Testis (tissue), 3 donors: ENCODE data around the gene STARD7. TPM values are rescaled to one million over a fixed set of nuclear protein-coding genes. Genes with fewer than 3 reads are reported as not detected.

ENCODE experiments used
- DNase-seq: peaks from one replicate; pipeline ENCODE4 v3.0.0-alpha.2; 2019
- H3K27ac ChIP-seq, 2 donors: fragments of 200-600 bp; sonication (generic); one replicate each; pipeline ENCODE4 v1.5.1; 2019
- H3K27me3 ChIP-seq: fragments of 200-600 bp; sonication (generic); one replicate; pipeline ENCODE4 v1.5.1; 2019
- H3K36me3 ChIP-seq: fragments of 200-600 bp; sonication (generic); one replicate; pipeline ENCODE4 v1.5.1; 2017; ENCODE audit warnings: low read depth; ENCODE audit errors: missing control alignments
- H3K4me1 ChIP-seq: fragments of 200-600 bp; sonication (generic); one replicate; pipeline ENCODE4 v1.5.1; 2019
- H3K4me3 ChIP-seq, 2 donors: fragments of 200-600 bp; sonication (generic); one replicate each; pipeline ENCODE4 v1.5.1; 2017 to 2019
- H3K9me3 ChIP-seq: fragments of 200-600 bp; sonication (generic); one replicate; pipeline ENCODE4 v1.5.1; 2017
- POLR2A ChIP-seq: fragments of 450-650 bp; IDR thresholded peaks from one replicate; pipeline ENCODE4 v1.6.1; 2017; ENCODE audit warnings: antibody characterized with exemption, mild to moderate bottlenecking, moderate library complexity
- WGBS, 2 donors: methylation state at CpG; one replicate each; pipeline ENCODE4 v1.1.5; 2018; 5-methylcytosine and 5-hydroxymethylcytosine counted together
- intact Hi-C: fragments of 100-400 bp; cut with DNase I; formaldehyde crosslinking; loops from one replicate; pipeline ENCODE4 v1.15.1; 2023; ENCODE audit warnings: low total_unique reads
- polyA plus RNA-seq: library from polyadenylated mRNA; stranded (reverse); fragments of 350-450 nt; fragmentation: Illumina TruSeq; extraction: RNeasy Lipid Tissue Mini Kit (QIAGEN cat#74804); gene quantifications from one replicate; pipeline ENCODE4 v1.2.3, GENCODE V29; 2014; ENCODE audit warnings: low read depth, low replicate concordance; ENCODE audit not compliant: insufficient read depth
- total RNA-seq, 2 donors: library from RNA; depleted of rRNA; stranded (reverse); fragments of >200 nt; gene quantifications; one replicate each; pipeline ENCODE4 v1.2.3, GENCODE V29; 2016
- TF ChIP-seq, protein P1 (sequence below), 3 experiments: fragments of 450-650 bp in 2 of 3; fragments of 200-600 bp in 1 of 3; sonication (generic) in 1 of 3; IDR thresholded peaks; one replicate each; pipeline ENCODE4 v1.5.1; 2016 to 2019; ENCODE audit warnings: antibody characterized with exemption in 3 of 3, mild to moderate bottlenecking in 2 of 3, moderate library complexity in 1 of 3

The STARD7 gene
- total and polyA plus RNA-seq, 3 donors from 2014 or later: 58.0 to 96.2 (median 77.7) TPM

DNA sequence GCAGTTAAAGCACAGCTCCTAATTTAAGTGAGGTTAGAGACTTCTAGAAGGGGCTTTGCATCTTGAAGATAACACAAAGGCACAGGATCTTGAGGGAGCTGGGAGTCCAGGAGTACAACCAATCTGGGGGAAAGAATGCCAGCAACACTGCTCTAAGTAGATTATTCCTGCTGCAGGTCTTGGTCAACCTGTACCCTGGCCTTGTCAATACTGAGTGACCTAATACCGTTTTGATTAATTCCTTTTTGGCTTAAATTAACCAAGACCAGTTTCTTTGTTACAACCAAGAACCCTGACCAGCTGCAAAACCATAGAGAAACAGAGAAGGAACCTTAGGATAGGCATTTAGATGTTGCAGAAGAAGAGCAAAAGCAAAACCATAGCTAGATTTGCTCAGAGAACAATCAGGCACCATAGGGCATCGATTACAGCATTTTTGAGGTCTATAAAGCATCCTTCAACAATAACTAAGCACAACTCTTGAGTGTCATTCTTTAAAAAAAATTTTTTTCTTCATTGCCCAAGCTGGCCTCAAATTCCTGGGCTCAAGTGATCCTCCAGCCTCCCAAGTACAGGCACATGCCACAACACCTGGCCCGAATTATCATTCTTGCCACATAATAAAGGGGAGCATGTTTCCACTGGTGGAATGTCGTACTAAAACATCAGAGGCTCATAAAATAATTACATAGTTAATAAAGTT, 6.3 kb downstream of the STARD7 start:
- no peak overlapping the region for H3K4me3 ChIP-seq

DNA sequence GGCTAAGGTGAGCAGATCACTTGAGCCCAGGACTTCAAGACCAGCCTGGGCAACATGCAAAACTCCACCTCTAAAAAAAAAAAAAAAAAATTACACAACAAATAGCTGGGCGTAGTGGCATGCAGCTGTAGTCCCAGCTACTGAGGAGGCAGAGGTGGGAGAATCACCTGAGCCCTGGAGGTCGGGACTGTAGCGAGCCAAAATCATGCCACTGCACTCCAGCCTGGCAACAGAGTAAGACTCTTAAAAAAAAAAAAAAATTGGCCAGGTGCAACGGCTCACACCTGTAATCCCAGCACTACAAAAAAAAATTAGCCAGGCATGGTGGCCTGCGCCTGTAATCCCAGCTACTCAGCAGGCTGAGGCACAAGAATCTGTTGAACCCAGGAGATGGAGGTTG, 7.3 kb downstream of the STARD7 start:
- Histone ChIP-seq H3K27me3 (no peaks in the 10 kb centered on the region), H3K27ac (no peak overlapping the region), H3K9me3 (no peaks in the 10 kb centered on the region), H3K36me3 (no peaks in the 10 kb centered on the region), H3K4me3 (no peak overlapping the region), H3K4me1 (peaks cover 30% of the 10 kb centered on the region)
- TF ChIP-seq, protein P1, sequence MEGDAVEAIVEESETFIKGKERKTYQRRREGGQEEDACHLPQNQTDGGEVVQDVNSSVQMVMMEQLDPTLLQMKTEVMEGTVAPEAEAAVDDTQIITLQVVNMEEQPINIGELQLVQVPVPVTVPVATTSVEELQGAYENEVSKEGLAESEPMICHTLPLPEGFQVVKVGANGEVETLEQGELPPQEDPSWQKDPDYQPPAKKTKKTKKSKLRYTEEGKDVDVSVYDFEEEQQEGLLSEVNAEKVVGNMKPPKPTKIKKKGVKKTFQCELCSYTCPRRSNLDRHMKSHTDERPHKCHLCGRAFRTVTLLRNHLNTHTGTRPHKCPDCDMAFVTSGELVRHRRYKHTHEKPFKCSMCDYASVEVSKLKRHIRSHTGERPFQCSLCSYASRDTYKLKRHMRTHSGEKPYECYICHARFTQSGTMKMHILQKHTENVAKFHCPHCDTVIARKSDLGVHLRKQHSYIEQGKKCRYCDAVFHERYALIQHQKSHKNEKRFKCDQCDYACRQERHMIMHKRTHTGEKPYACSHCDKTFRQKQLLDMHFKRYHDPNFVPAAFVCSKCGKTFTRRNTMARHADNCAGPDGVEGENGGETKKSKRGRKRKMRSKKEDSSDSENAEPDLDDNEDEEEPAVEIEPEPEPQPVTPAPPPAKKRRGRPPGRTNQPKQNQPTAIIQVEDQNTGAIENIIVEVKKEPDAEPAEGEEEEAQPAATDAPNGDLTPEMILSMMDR (IDR thresholded peaks at IDR 0.05): no peak
- no peak for TF ChIP-seq POLR2A
- no peak for DNase-seq
- 83% methylated on average over 5 of the region's 5 CpGs for WGBS, 2 donors
- intact Hi-C loops: no loop called here

More for the DNA sequence above, 6.3 kb downstream of the STARD7 start:
- TF ChIP-seq POLR2A: no peak
- TF ChIP-seq, protein P1 (IDR thresholded peaks at IDR 0.05): no peak
- H3K27me3 ChIP-seq: no peaks in the 10 kb centered on the region
- no peaks in the 10 kb centered on the region for H3K9me3 ChIP-seq
- peaks cover 30% of the 10 kb centered on the region for H3K4me1 ChIP-seq
- peak overlapping the region in 1 of 2 donors; percentile 2 for H3K27ac ChIP-seq
- WGBS, 2 donors: 75 to 78% methylated on average over 4 of the region's 4 CpGs
- no peak for DNase-seq
- intact Hi-C loops: no loop called here
- H3K36me3 ChIP-seq: no peaks in the 10 kb centered on the region

DNA sequence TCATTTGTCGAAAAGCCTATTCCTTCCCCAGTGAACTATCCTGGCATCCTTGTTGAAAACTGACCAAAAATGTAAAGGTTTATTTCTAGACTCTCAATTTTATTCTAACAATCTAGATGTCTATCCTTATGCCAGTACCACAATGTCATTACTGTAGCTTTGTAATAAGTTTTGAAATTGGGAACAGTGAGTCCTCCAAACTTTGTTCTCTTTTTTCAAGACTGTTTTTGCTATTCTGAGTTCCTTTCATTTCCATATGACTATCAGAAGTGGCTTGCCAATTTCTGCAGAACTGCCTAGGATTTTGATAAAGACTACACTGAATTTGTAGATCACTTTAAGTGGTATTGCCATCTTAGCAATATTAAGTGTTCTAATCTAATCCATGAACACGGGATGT, 9.7 kb downstream of the STARD7 start:
- Histone ChIP-seq H3K4me1 (peaks cover 10% of the 10 kb centered on the region), H3K9me3 (no peaks in the 10 kb centered on the region), H3K27ac (no peak overlapping the region), H3K27me3 (no peaks in the 10 kb centered on the region), H3K4me3 (no peak overlapping the region), H3K36me3 (no peaks in the 10 kb centered on the region)
- DNase-seq: no peak
- WGBS, 2 donors: 80 to 87% methylated on average over 2 of the region's 2 CpGs
- TF ChIP-seq POLR2A: no peak
- TF ChIP-seq, protein P1 (IDR thresholded peaks at IDR 0.05): no peak
- intact Hi-C loops: no loop called here

DNA sequence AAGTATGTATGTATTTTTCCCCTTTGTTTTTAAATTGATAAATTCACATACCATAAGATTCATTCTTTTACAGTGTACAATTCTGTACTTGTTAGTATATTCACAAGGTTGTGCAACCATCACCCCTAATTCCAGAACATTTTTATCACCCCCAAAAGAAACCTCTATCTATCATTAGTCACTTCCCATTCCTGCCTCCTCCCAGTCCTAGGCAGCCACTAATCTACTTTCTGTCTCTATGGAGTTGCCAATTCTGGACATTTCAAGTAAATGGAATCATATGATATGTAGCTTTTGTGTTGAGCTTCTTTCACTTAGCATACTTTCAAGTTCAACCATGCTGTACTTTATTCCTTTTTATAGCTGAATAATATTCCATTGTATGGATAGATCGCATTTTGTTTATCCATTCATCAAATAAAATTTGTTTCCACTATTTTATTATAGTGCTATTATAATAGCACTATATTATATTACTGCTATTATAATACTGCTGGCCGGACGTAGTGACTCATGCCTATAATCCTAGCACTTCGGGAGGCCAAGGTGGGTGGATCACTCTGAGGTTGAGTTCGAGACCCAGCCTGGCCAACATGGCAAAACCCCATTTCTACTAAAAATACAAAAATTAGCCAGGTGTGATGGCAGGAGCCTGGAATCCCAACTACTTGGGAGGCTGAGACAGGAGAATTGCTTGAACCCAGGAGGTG, 10.9 kb downstream of the STARD7 start:
- Histone ChIP-seq H3K4me3 (no peak overlapping the region), H3K4me1 (peaks cover 10% of the 10 kb centered on the region), H3K27ac (no peak overlapping the region), H3K36me3 (no peaks in the 10 kb centered on the region), H3K9me3 (no peaks in the 10 kb centered on the region), H3K27me3 (no peaks in the 10 kb centered on the region)
- TF ChIP-seq, protein P1 (IDR thresholded peaks at IDR 0.05): no peak
- TF ChIP-seq POLR2A: no peak
- 93 to 96% methylated on average over 5 of the region's 5 CpGs for WGBS, 2 donors
- intact Hi-C loops: no loop called here
- DNase-seq: no peak
